ENCODE measurements around the gene KIF18B. TPM values are rescaled to one million over a fixed set of nuclear protein-coding genes. Genes with fewer than 3 reads are reported as not detected.

Gene KIF18B
- total and polyA plus RNA-seq, 2 of the 8 experiments (the other 6 are each of a cell fraction or from before 2014, with no cell fraction given) = 39.0 to 59.4 TPM

- Histone ChIP-seq H3K27ac (ENCODE audit: low read depth, low read length) (no peak overlapping the region), H2BK20ac (ENCODE audit: low read length) (no peak overlapping the region), H4K5ac (ENCODE audit: insufficient read length, low read depth, low read length) (no peak overlapping the region), H3K27me3 (replicated peaks in 1 of 4; ENCODE audit: control insufficient read depth in 3 of 4, extremely low read depth in 1 of 4, insufficient read depth in 3 of 4, low read length in 3 of 4) (no peaks in the 10 kb centered on the region), H3K18ac (ENCODE audit: extremely low read depth, low read length) (no peak overlapping the region), H2AFZ (ENCODE audit: low read length) (no peak overlapping the region), H2AK5ac (ENCODE audit: low read depth, low read length) (no peak overlapping the region), H3K4me1 (replicated peaks in 1 of 4; ENCODE audit: control insufficient read depth in 3 of 4, insufficient read depth in 4 of 4, low read length in 3 of 4) (no peaks in the 10 kb centered on the region; a peak in 4 of 7 replicates), H4K91ac (replicated peaks; ENCODE audit: insufficient read length, low read length) (no peak overlapping the region), H3K14ac (ENCODE audit: insufficient read length) (no peak overlapping the region), H3K23ac (ENCODE audit: insufficient read length) (no peak overlapping the region), H3K9me3 (ENCODE audit: insufficient read depth in 2 of 2, low read depth in 1 of 2, low read length in 1 of 2) (no peaks in the 10 kb centered on the region), H3K4ac (replicated peaks; ENCODE audit: insufficient read length, low read depth, low read length) (no peak overlapping the region), H3K23me2 (ENCODE audit: low read depth, low read length) (no peaks in the 10 kb centered on the region), H2BK120ac (replicated peaks; ENCODE audit: low read depth, low read length) (no peak overlapping the region), H4K20me1 (replicated peaks in 1 of 2; ENCODE audit: control insufficient read depth in 1 of 2, insufficient read depth in 2 of 2, low read length in 2 of 2) (peaks cover 0 to 2% of the 10 kb centered on the region in 2 experiments), H4K8ac (ENCODE audit: extremely low read depth, insufficient read depth, low read length) (no peak overlapping the region), H2BK5ac (ENCODE audit: low read depth, low read length) (no peak overlapping the region), H3K56ac (replicated peaks; ENCODE audit: insufficient read length, low read depth, low read length) (no peak overlapping the region), H2BK12ac (ENCODE audit: low read depth, low read length) (no peak overlapping the region), H2BK15ac (ENCODE audit: low read length) (no peak overlapping the region), H3K36me3 (ENCODE audit: control insufficient read depth in 2 of 4, insufficient read depth in 4 of 4, low read length in 3 of 4) (peaks cover 20 to 52% (median 45%) of the 10 kb centered on the region in 4 experiments), H3K4me3 (ENCODE audit: extremely low read depth in 1 of 4, insufficient read depth in 2 of 4, low read depth in 3 of 4, low read length in 4 of 4) (no peak overlapping the region), H3K9ac (replicated peaks in 1 of 4; ENCODE audit: extremely low read depth in 1 of 4, low read depth in 3 of 4, low read length in 3 of 4) (no peak overlapping the region), H3K79me2 (ENCODE audit: control insufficient read depth in 1 of 2, insufficient read depth in 2 of 2, low read length in 2 of 2) (no peaks in the 10 kb centered on the region), H3K4me2 (ENCODE audit: insufficient read depth in 1 of 2, low read depth in 2 of 2, low read length in 2 of 2) (no peak overlapping the region), H3K79me1 (ENCODE audit: low read depth, low read length) (no peaks in the 10 kb centered on the region)
- POLR2A ChIA-PET (ENCODE audit: partially characterized antibody) = interaction anchor here (1.5 to 2.0 kb wide), 3 partner anchors 9 to 28 kb away, joined by 5 to 7 read pairs (median 6); partner anchors contain the start of gene EFTUD2
- FAIRE-seq = no peak
- CTCF ChIA-PET (ENCODE audit: partially characterized antibody) = interaction anchor here (0.6 to 13.0 kb wide), 12 partner anchors 9 to 172 kb away, joined by 3 to 243 read pairs (median 4); no protein-coding TSS in a partner anchor
- no peak for DNase-seq (ENCODE audit: low read depth in 1 of 2, low spot score in 2 of 2)
- 92% methylated on average over 15 of the region's 15 CpGs; no CpG with 5 or more reads in 1 of the 2 experiments for WGBS, 2 experiments (ENCODE audit: extremely low coverage in 1 of 2, insufficient coverage in 1 of 2, insufficient read length in 1 of 2, insufficient replicate concordance in 2 of 2, low coverage in 1 of 2, low lambda C conversion rate in 2 of 2, missing lambda C conversion rate in 1 of 2)
- TF ChIP-seq BACH1 (IDR thresholded peaks at IDR 0.05; ENCODE audit: low read length) = no peak
- no peak for TF ChIP-seq BCL11A (IDR thresholded peaks at IDR 0.05; ENCODE audit: low read depth in 2 of 2, low read length in 2 of 2)
- TF ChIP-seq SP4 (IDR thresholded peaks at IDR 0.05; ENCODE audit: low read length) = no peak
- no peak for TF ChIP-seq ATF3 (IDR thresholded peaks at IDR 0.05; ENCODE audit: insufficient read depth, low read depth, low read length)
- TF ChIP-seq MAFK (IDR thresholded peaks at IDR 0.05; ENCODE audit: low read depth, low read length) = no peak
- no peak for TF ChIP-seq EZH2 (IDR thresholded peaks at IDR 0.05; ENCODE audit: low read depth, low read length, severe bottlenecking)
- TF ChIP-seq TAF1 (IDR thresholded peaks at IDR 0.05; ENCODE audit: low read depth, low read length) = no peak
- no peak for TF ChIP-seq RFX5 (IDR thresholded peaks at IDR 0.05; ENCODE audit: borderline replicate concordance, low read depth, low read length)
- no peak for TF ChIP-seq SIN3A (conservative IDR thresholded peaks at IDR 0.05 in 1 of 2, IDR thresholded peaks at IDR 0.05 in 1 of 2; ENCODE audit: low read depth in 1 of 2, low read length in 2 of 2)
- TF ChIP-seq RAD21 (IDR thresholded peaks at IDR 0.05 in 1 of 2, conservative IDR thresholded peaks at IDR 0.05 in 1 of 2; ENCODE audit: low read depth in 2 of 2, low read length in 2 of 2) = no peak
- no peak for TF ChIP-seq FOSL1 (IDR thresholded peaks at IDR 0.05; ENCODE audit: insufficient read depth, low read depth, low read length)
These were observed 20.6 kb downstream of the KIF18B start for GRCh38 chr17:44926821-44927525.
